Subcutaneous adipose tissue (tissue), 4 donors: ENCODE results near the gene UBE2Q2. TPM values are rescaled to one million over a fixed set of nuclear protein-coding genes. Genes with fewer than 3 reads are reported as not detected.

ENCODE experiments used
- CTCF ChIP-seq: fragments of 450-650 bp; IDR thresholded peaks from one replicate; pipeline ENCODE4 v1.5.1; 2016; ENCODE audit warnings: low read depth, mild to moderate bottlenecking, control low read depth, antibody characterized with exemption, moderate library complexity
- total RNA-seq, 4 donors: library from RNA; depleted of rRNA; stranded (reverse); fragments of >200 nt; gene quantifications; one replicate each; pipeline ENCODE4 v1.1.0, GENCODE V29; 2016

UBE2Q2 gene
- total RNA-seq, 4 donors from 2014 or later, result 40.5 to 67.7 (median 51.8) TPM

- no peak for TF ChIP-seq CTCF
These were observed 23.7 kb downstream of the UBE2Q2 start for GRCh38 chr15:75866916-75867315.

GRCh38 chr15:75867449-75867848, 24.2 kb downstream of the UBE2Q2 start:
- no peak for TF ChIP-seq CTCF

GRCh38 chr15:75868019-75868418, 24.8 kb downstream of the UBE2Q2 start:
- TF ChIP-seq CTCF, result no peak

- TF ChIP-seq CTCF, result no peak
These were observed 26.2 kb downstream of the UBE2Q2 start for GRCh38 chr15:75869446-75869845.

- TF ChIP-seq CTCF, result no peak
These were observed 29.2 kb downstream of the UBE2Q2 start for GRCh38 chr15:75872403-75872990.

GRCh38 chr15:75884041-75884440, 40.8 kb downstream of the UBE2Q2 start:
- no peak for TF ChIP-seq CTCF

- no peak for TF ChIP-seq CTCF
These were observed 43.9 kb downstream of the UBE2Q2 start for GRCh38 chr15:75887178-75887577.
